GM10266 (cell line): ENCODE data around the gene CTNND2.

Experiments
- DNase-seq: peaks from one replicate; pipeline ENCODE4 v3.0.0; 2012; ENCODE audit errors: extremely low spot score
- CTCF ChIP-seq: IDR thresholded peaks from 2 replicates; pipeline ENCODE4 v1.5.1; 2012; ENCODE audit warnings: mild to moderate bottlenecking, low read depth; ENCODE audit not compliant: control insufficient read depth, insufficient read depth; ENCODE audit errors: missing control alignments

The CTNND2 gene

GRCh38 chr5:10935536-10935935, 968.7 kb downstream of the CTNND2 start:
- TF ChIP-seq CTCF = no peak
- no peak for DNase-seq

GRCh38 chr5:10934783-10935355, 969.4 kb downstream of the CTNND2 start:
- DNase-seq = no peak
- TF ChIP-seq CTCF = no peak

GRCh38 chr5:10933121-10933520, 971.1 kb downstream of the CTNND2 start:
- no peak for TF ChIP-seq CTCF
- no peak for DNase-seq

- no peak for TF ChIP-seq CTCF
- no peak for DNase-seq
These were observed 971.8 kb downstream of the CTNND2 start for GRCh38 chr5:10932426-10932825.

- DNase-seq = no peak
- TF ChIP-seq CTCF = no peak
These were observed 976.6 kb downstream of the CTNND2 start for GRCh38 chr5:10927608-10928007.

GRCh38 chr5:10923310-10923709, 980.9 kb downstream of the CTNND2 start:
- no peak for TF ChIP-seq CTCF
- no peak for DNase-seq
